Uterus (tissue), 4 donors: ENCODE data around the gene ATP13A3. TPM values are rescaled to one million over a fixed set of nuclear protein-coding genes. Genes with fewer than 3 reads are reported as not detected.

Source experiments
- DNase-seq, 2 donors: peaks; one replicate each; pipeline ENCODE4 v3.0.0-alpha.2; 2019 to 2020
- H3K27ac ChIP-seq, 2 donors: fragments of 200-600 bp; sonication (generic); 1 replicate in 1 of 2; 2 replicates in 1 of 2; pipeline ENCODE4 v1.5.1; 2016 to 2018
- H3K27me3 ChIP-seq, 2 donors: fragments of 200-600 bp; sonication (generic); one replicate each; pipeline ENCODE4 v1.5.1; 2018 to 2019; ENCODE audit warnings: control low read depth in 1 of 2
- H3K36me3 ChIP-seq, 2 donors: fragments of 200-600 bp; sonication (generic); one replicate each; pipeline ENCODE4 v1.5.1; 2019; ENCODE audit warnings: control low read depth in 1 of 2
- H3K4me1 ChIP-seq, 2 donors: fragments of 200-600 bp; sonication (generic); one replicate each; pipeline ENCODE4 v1.5.1; 2018 to 2019; ENCODE audit warnings: control low read depth in 1 of 2
- H3K4me3 ChIP-seq, 2 donors: fragments of 200-600 bp; sonication (generic); 1 replicate in 1 of 2; 2 replicates in 1 of 2; pipeline ENCODE4 v1.5.1; 2018 to 2019; ENCODE audit warnings: mild to moderate bottlenecking in 1 of 2
- H3K9me3 ChIP-seq, 2 donors: fragments of 200-600 bp; sonication (generic); one replicate each; pipeline ENCODE4 v1.5.1; 2019; ENCODE audit warnings: control low read depth in 1 of 2
- CTCF ChIP-seq, 4 experiments: fragments of 200-600 bp in 2 of 4; fragments of 450-650 bp in 2 of 4; sonication (generic) in 2 of 4; IDR thresholded peaks; one replicate each; pipeline ENCODE4 v1.5.1; 2016 to 2019; ENCODE audit warnings: antibody characterized with exemption in 4 of 4, mild to moderate bottlenecking in 2 of 4, moderate library complexity in 1 of 4
- POLR2A ChIP-seq, 2 donors: fragments of 450-650 bp; IDR thresholded peaks; one replicate each; pipeline ENCODE4 v1.6.1; 2016; ENCODE audit warnings: antibody characterized with exemption in 2 of 2, mild to moderate bottlenecking in 1 of 2, moderate library complexity in 1 of 2
- intact Hi-C: fragments of 100-400 bp; cut with DNase I; formaldehyde crosslinking; loops from one replicate; pipeline ENCODE4 v1.15.1; 2023; ENCODE audit warnings: low total_unique reads
- total RNA-seq, 4 donors: library from RNA; depleted of rRNA in 3 of 4; stranded (reverse); fragments of >200 nt in 3 of 4; gene quantifications; one replicate each; pipeline versions ENCODE4 v1.1.0 to v1.2.4, GENCODE V29; 2014 to 2023
- donor health status: DM: yes; HTN: yes; CAD: no.

The ATP13A3 gene
- total RNA-seq, 4 donors from 2014 or later, result 43.3 to 148 (median 82.9) TPM

- DNase-seq, result no peak
- no peaks in the 10 kb centered on the region for H3K9me3 ChIP-seq
- H3K4me1 ChIP-seq, result peaks cover 0 to 6% of the 10 kb centered on the region in 2 donors
- TF ChIP-seq CTCF (IDR thresholded peaks at IDR 0.05) (no peak), POLR2A (IDR thresholded peaks at IDR 0.05) (no peak)
- intact Hi-C loops, result no loop called here
- no peak overlapping the region for H3K4me3 ChIP-seq
- no peak overlapping the region for H3K27ac ChIP-seq
- H3K27me3 ChIP-seq, result no peaks in the 10 kb centered on the region
- no peaks in the 10 kb centered on the region for H3K36me3 ChIP-seq
These were observed 84.9 kb downstream of the ATP13A3 start for GRCh38 chr3:194401868-194402329.

- Histone ChIP-seq H3K27me3 (no peaks in the 10 kb centered on the region), H3K4me1 (peaks cover 0 to 8% of the 10 kb centered on the region in 2 donors), H3K9me3 (no peaks in the 10 kb centered on the region), H3K36me3 (no peaks in the 10 kb centered on the region), H3K4me3 (no peak overlapping the region), H3K27ac (no peak overlapping the region)
- TF ChIP-seq CTCF (IDR thresholded peaks at IDR 0.05) (no peak), POLR2A (IDR thresholded peaks at IDR 0.05) (no peak)
- intact Hi-C loops, result no loop called here
- no peak for DNase-seq
These were observed 85.5 kb downstream of the ATP13A3 start for GRCh38 chr3:194401346-194401745.

- Histone ChIP-seq H3K4me1 (peaks cover 0 to 8% of the 10 kb centered on the region in 2 donors), H3K27me3 (no peaks in the 10 kb centered on the region), H3K27ac (no peak overlapping the region), H3K36me3 (no peaks in the 10 kb centered on the region), H3K4me3 (no peak overlapping the region), H3K9me3 (no peaks in the 10 kb centered on the region)
- DNase-seq, result no peak
- intact Hi-C loops, result no loop called here
- no peak for TF ChIP-seq POLR2A (IDR thresholded peaks at IDR 0.05)
- no peak for TF ChIP-seq CTCF (IDR thresholded peaks at IDR 0.05)
These were observed 86.9 kb downstream of the ATP13A3 start for GRCh38 chr3:194399874-194400411.

- Histone ChIP-seq H3K36me3 (no peaks in the 10 kb centered on the region), H3K27ac (no peak within 1 kb of the TSS), H3K4me3 (peak within 1 kb of the TSS in 1 of 2 donors; percentile 2), H3K27me3 (no peaks in the 10 kb centered on the region), H3K9me3 (no peaks in the 10 kb centered on the region), H3K4me1 (peaks cover 0 to 8% of the 10 kb centered on the region in 2 donors)
- no peak for TF ChIP-seq POLR2A (IDR thresholded peaks at IDR 0.05)
- no peak for TF ChIP-seq CTCF (IDR thresholded peaks at IDR 0.05)
- intact Hi-C loops, result no loop called here
- DNase-seq, result no peak
These were observed 87.6 kb downstream of the ATP13A3 start, which contains the start of gene GP5 for GRCh38 chr3:194399166-194399565. Gene GP5 (minus strand): TSS chr3:194399266. CDS start chr3:194398282, 984 bp downstream.

GRCh38 chr3:194397757-194398312, 89.0 kb downstream of the ATP13A3 start:
- Histone ChIP-seq H3K4me1 (peaks cover 0 to 8% of the 10 kb centered on the region in 2 donors), H3K9me3 (no peaks in the 10 kb centered on the region), H3K36me3 (no peaks in the 10 kb centered on the region), H3K27me3 (no peaks in the 10 kb centered on the region), H3K27ac (no peak overlapping the region), H3K4me3 (peak overlapping the region in 1 of 2 donors; percentile 2)
- DNase-seq, result no peak
- intact Hi-C loops, result no loop called here
- TF ChIP-seq CTCF (IDR thresholded peaks at IDR 0.05) (no peak), POLR2A (IDR thresholded peaks at IDR 0.05) (no peak)
